NCI-H128 (cell line): Measurements from ENCODE around the gene ARTN.

Source experiments
- DNase-seq: peaks from one replicate; lab custom pipeline; 2025; ENCODE audit not compliant: unreplicated experiment; lab: John Stamatoyannopoulos, UW

The ARTN gene

GRCh38 chr1:43970502-43970901 lies 36.9 kb downstream of the ARTN start:
- DNase-seq = no peak

GRCh38 chr1:43970911-43971310 lies 37.3 kb downstream of the ARTN start:
- no peak for DNase-seq

GRCh38 chr1:43971336-43971980 lies 37.9 kb downstream of the ARTN start:
- no peak for DNase-seq

- DNase-seq = no peak
Observed at GRCh38 chr1:43973981-43974442, 40.4 kb downstream of the ARTN start.

GRCh38 chr1:43974443-43975248 lies 41.0 kb downstream of the ARTN start, which contains the start of gene ATP6V0B:
ATP6V0B (plus strand) TSS chr1:43974960; CDS start chr1:43975041, 81 bp downstream.
- DNase-seq = peak; percentile 91

- DNase-seq = no peak
Observed at GRCh38 chr1:43975249-43975961, 41.8 kb downstream of the ARTN start.

- no peak for DNase-seq
Observed at GRCh38 chr1:43976045-43976444, 42.4 kb downstream of the ARTN start.

- DNase-seq = no peak
Observed at GRCh38 chr1:43976890-43977289, 43.3 kb downstream of the ARTN start.

GRCh38 chr1:43977376-43978263 lies 44.0 kb downstream of the ARTN start:
- no peak for DNase-seq

GRCh38 chr1:43978264-43978550 lies 44.6 kb downstream of the ARTN start:
- no peak for DNase-seq

GRCh38 chr1:43978551-43979260 lies 45.1 kb downstream of the ARTN start, which contains the start of gene B4GALT2:
B4GALT2 (plus strand) TSS chr1:43979210; CDS start chr1:43981161, 1,951 bp downstream.
- no peak for DNase-seq

GRCh38 chr1:43979261-43979527 lies 45.6 kb downstream of the ARTN start:
- no peak for DNase-seq

- DNase-seq = no peak
Observed at GRCh38 chr1:43979528-43980254, 46.1 kb downstream of the ARTN start.

- no peak for DNase-seq
Observed at GRCh38 chr1:43980255-43981134, 46.9 kb downstream of the ARTN start.

- no peak for DNase-seq
Observed at GRCh38 chr1:43981135-43981491, 47.5 kb downstream of the ARTN start.

- DNase-seq = no peak
Observed at GRCh38 chr1:43981636-43982035, 48.0 kb downstream of the ARTN start.

GRCh38 chr1:43982241-43982640 lies 48.6 kb downstream of the ARTN start:
- no peak for DNase-seq

GRCh38 chr1:43982808-43983207 lies 49.2 kb downstream of the ARTN start:
- DNase-seq = no peak
